D721Med (cell line): ENCODE data around the gene HSPA1L.
A peak's percentile ranks its signal among the peaks of the same experiment; 100 is the strongest.
"Not testable (repeated sequence)": the region's sequence is repeated elsewhere in the genome, so short reads cannot be mapped to it uniquely, and the experiment has no call there.

Source experiments
- DNase-seq: peaks from one replicate; pipeline ENCODE4 v3.0.0; 2011; ENCODE audit warnings: low spot score; ENCODE audit not compliant: insufficient read length
- FAIRE-seq: peaks from 2 replicates; lab custom pipeline; 2011; peaks lifted over from hg19 to GRCh38; lab: Jason Lieb, UNC
- CTCF ChIP-seq: IDR thresholded peaks from 2 replicates; pipeline ENCODE4 v1.5.1; 2012; ENCODE audit warnings: mild to moderate bottlenecking, control low read depth; ENCODE audit not compliant: insufficient read depth; ENCODE audit errors: missing control alignments

The HSPA1L gene

GRCh38 chr6:31797588-31797987, 17.5 kb downstream of the HSPA1L start:
- DNase-seq (no peak), FAIRE-seq (no peak)
- no peak for TF ChIP-seq CTCF

GRCh38 chr6:31796993-31797385, 18.1 kb downstream of the HSPA1L start:
- FAIRE-seq = no peak
- TF ChIP-seq CTCF = no peak
- no peak for DNase-seq

- TF ChIP-seq CTCF = peak; percentile 72
- DNase-seq (peak; percentile 94), FAIRE-seq (no peak)
Measured at GRCh38 chr6:31795616-31796298, 19.3 kb downstream of the HSPA1L start, which contains the start of gene VARS1. TSS of gene VARS1 (minus strand) at chr6:31795752. CDS start at chr6:31795217, 535 bp downstream.

GRCh38 chr6:31794866-31795615, 20.0 kb downstream of the HSPA1L start:
- DNase-seq (no peak), FAIRE-seq (no peak)
- no peak for TF ChIP-seq CTCF

GRCh38 chr6:31794294-31794865, 20.7 kb downstream of the HSPA1L start:
- DNase-seq (peak; percentile 55), FAIRE-seq (no peak)
- no peak for TF ChIP-seq CTCF

- DNase-seq, FAIRE-seq: not testable (repeated sequence)
Measured at GRCh38 chr6:31793927-31794245, 21.2 kb downstream of the HSPA1L start.

GRCh38 chr6:31792761-31793171, 22.3 kb downstream of the HSPA1L start:
- no peak for TF ChIP-seq CTCF
- DNase-seq (no peak), FAIRE-seq (no peak)
